ENCODE data around the gene MPHOSPH9. TPM values are rescaled to one million over a fixed set of nuclear protein-coding genes. Genes with fewer than 3 reads are reported as not detected.
A peak's percentile ranks its signal among the peaks of the same experiment; 100 is the strongest.

The MPHOSPH9 gene
- total and polyA plus RNA-seq, 2 of the 4 experiments (the other 2 are of a cell fraction) = 7.6 to 17.0 TPM

- TF ChIP-seq MAZ (IDR thresholded peaks at IDR 0.05; ENCODE audit: borderline replicate concordance, low read depth, low read length) (no peak), MAFK (IDR thresholded peaks at IDR 0.05; ENCODE audit: low read depth, low read length) (no peak), FOS (IDR thresholded peaks at IDR 0.05; ENCODE audit: low read depth, low read length) (no peak), POLR2A (IDR thresholded peaks at IDR 0.05; ENCODE audit: low read depth, low read length) (no peak), SMC3 (IDR thresholded peaks at IDR 0.05; ENCODE audit: low read depth, low read length) (no peak), MXI1 (IDR thresholded peaks at IDR 0.05; ENCODE audit: borderline replicate concordance, low read depth, low read length) (no peak), NFE2L2 (IDR thresholded peaks at IDR 0.05; ENCODE audit: low read depth, low read length) (no peak), ELK1 (IDR thresholded peaks at IDR 0.05; ENCODE audit: borderline replicate concordance, low read depth, low read length) (no peak), BHLHE40 (IDR thresholded peaks at IDR 0.05; ENCODE audit: low read depth, low read length) (no peak), RCOR1 (IDR thresholded peaks at IDR 0.05; ENCODE audit: insufficient replicate concordance, low read length) (no peak)
- TF ChIP-seq, protein P1, sequence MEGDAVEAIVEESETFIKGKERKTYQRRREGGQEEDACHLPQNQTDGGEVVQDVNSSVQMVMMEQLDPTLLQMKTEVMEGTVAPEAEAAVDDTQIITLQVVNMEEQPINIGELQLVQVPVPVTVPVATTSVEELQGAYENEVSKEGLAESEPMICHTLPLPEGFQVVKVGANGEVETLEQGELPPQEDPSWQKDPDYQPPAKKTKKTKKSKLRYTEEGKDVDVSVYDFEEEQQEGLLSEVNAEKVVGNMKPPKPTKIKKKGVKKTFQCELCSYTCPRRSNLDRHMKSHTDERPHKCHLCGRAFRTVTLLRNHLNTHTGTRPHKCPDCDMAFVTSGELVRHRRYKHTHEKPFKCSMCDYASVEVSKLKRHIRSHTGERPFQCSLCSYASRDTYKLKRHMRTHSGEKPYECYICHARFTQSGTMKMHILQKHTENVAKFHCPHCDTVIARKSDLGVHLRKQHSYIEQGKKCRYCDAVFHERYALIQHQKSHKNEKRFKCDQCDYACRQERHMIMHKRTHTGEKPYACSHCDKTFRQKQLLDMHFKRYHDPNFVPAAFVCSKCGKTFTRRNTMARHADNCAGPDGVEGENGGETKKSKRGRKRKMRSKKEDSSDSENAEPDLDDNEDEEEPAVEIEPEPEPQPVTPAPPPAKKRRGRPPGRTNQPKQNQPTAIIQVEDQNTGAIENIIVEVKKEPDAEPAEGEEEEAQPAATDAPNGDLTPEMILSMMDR (conservative IDR thresholded peaks at IDR 0.05; ENCODE audit: low read depth, low read length) = no peak
- Histone ChIP-seq H2AFZ (replicated peaks; ENCODE audit: low read length, poor library complexity) (no peak overlapping the region), H3K9me3 (ENCODE audit: control insufficient read depth, insufficient read depth, low read length) (no peaks in the 10 kb centered on the region), H3K4me3 (ENCODE audit: insufficient read depth, low read depth, low read length) (no peak overlapping the region), H3K9ac (ENCODE audit: low read depth, low read length) (no peak overlapping the region), H3K79me1 (ENCODE audit: low read depth in 1 of 2, low read length in 2 of 2) (peaks cover 12 to 40% of the 10 kb centered on the region in 2 experiments; a peak in 3 of 4 replicates), H2AK9ac (replicated peaks; ENCODE audit: low read depth, low read length, poor library complexity) (no peak overlapping the region), H3K23ac (ENCODE audit: low read depth, low read length) (no peak overlapping the region), H4K20me1 (ENCODE audit: insufficient read depth, low read length) (peaks cover 6% of the 10 kb centered on the region; the same call in 1 of the 2 replicates), H4K8ac (ENCODE audit: low read depth in 2 of 2, low read length in 2 of 2) (no peak overlapping the region), H3K14ac (replicated peaks; ENCODE audit: low read depth, low read length) (no peak overlapping the region), H3K4me1 (ENCODE audit: control insufficient read depth, insufficient read depth, low read length) (peaks cover 20% of the 10 kb centered on the region), H3K18ac (ENCODE audit: low read depth, low read length) (no peak overlapping the region), H3K9me1 (ENCODE audit: insufficient read depth, low read length) (peaks cover 16% of the 10 kb centered on the region), H3K27me3 (ENCODE audit: control insufficient read depth, insufficient read depth, low read length) (no peaks in the 10 kb centered on the region), H3K4me2 (ENCODE audit: low read depth, low read length) (no peak overlapping the region), H3K4ac (ENCODE audit: low read depth, low read length) (peak overlapping the region; percentile 68), H2AK5ac (ENCODE audit: low read depth, low read length) (no peak overlapping the region), H2BK15ac (ENCODE audit: low read depth, low read length) (peak overlapping the region; percentile 30; the same call in 1 of the 3 replicates), H2BK5ac (ENCODE audit: low read depth, low read length, poor library complexity, severe bottlenecking) (no peak overlapping the region), H4K91ac (ENCODE audit: insufficient read depth, low read depth, low read length) (no peak overlapping the region), H3K27ac (ENCODE audit: insufficient read depth, low read length) (no peak overlapping the region), H3K56ac (ENCODE audit: extremely low read depth, insufficient read depth, low read length) (no peak overlapping the region), H3K36me3 (ENCODE audit: control insufficient read depth, insufficient read depth, low read length) (no peaks in the 10 kb centered on the region; the same call in 1 of the 2 replicates), H2BK20ac (ENCODE audit: low read depth, low read length) (peak overlapping the region; percentile 80), H4K5ac (ENCODE audit: low read depth, low read length) (no peak overlapping the region), H2BK120ac (ENCODE audit: low read depth, low read length) (peak overlapping the region; percentile 47; the same call in 1 of the 2 replicates)
- BruUV-seq (replicated peaks) = no TSS peak
- no peak for ATAC-seq (ENCODE audit: low read depth)
- WGBS, 2 experiments (ENCODE audit: extremely low coverage in 2 of 2, insufficient read length in 1 of 2) = no CpG with 5 or more reads among the region's 4 CpGs
- dilution Hi-C loops (cut with HindIII; ENCODE audit: low sequenced_read_pairs, unreplicated experiment) = no loop called here
- POLR2A ChIA-PET (ENCODE audit: unreplicated experiment) = no interaction called here
- intact Hi-C loops (cut with micrococcal nuclease) = no loop called here
- CTCF ChIA-PET = no interaction called here
- in situ Hi-C loops (cut with MboI; ENCODE audit: low sequenced_read_pairs) = no loop called here
- DNase-seq = no peak
Measured at GRCh38 chr12:123129621-123130020, 103.3 kb downstream of the MPHOSPH9 start.

All from IMR-90 (cell line).